CD4-positive, alpha-beta T cell treated with Interleukin-10 for 1 hour (primary cell): Measurements from ENCODE around the gene SIGLEC11.
"Not testable (repeated sequence)": the region's sequence is repeated elsewhere in the genome, so short reads cannot be mapped to it uniquely, and the experiment has no call there.

Experiments used
- DNase-seq: peaks from one replicate; pipeline ENCODE4 v3.0.0-alpha.2; 2020

Gene SIGLEC11

GRCh38 chr19:49981603-49982593, 20.9 kb upstream of the SIGLEC11 start:
- DNase-seq: no peak

GRCh38 chr19:49978324-49978723, 17.4 kb upstream of the SIGLEC11 start:
- DNase-seq: no peak

DNA sequence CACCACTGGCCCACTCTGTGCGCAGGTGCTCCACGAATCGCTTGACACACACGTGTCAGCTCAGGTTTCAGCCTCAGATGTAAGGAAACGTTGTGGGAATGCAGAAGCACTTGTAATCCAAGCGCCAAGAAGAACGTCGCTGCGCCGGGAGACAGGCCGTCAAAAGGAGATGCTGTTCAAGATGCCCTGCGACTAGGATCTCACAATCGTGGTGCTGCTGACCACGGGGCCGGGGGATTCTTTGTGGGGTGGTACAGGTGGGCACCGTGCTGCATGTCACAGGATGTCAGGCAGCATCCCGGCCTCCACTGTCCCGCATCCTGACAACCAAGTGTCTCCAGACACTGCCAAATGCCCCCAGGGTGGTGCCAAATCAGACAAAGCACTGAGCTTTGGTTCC, 16.9 kb upstream of the SIGLEC11 start:
- no peak for DNase-seq

GRCh38 chr19:49977076-49977475, 16.1 kb upstream of the SIGLEC11 start:
- no peak for DNase-seq

- DNase-seq: no peak
Measured at GRCh38 chr19:49976496-49976895, 15.5 kb upstream of the SIGLEC11 start.

- DNase-seq: no peak
Measured at GRCh38 chr19:49975051-49975450, 14.1 kb upstream of the SIGLEC11 start.

DNA sequence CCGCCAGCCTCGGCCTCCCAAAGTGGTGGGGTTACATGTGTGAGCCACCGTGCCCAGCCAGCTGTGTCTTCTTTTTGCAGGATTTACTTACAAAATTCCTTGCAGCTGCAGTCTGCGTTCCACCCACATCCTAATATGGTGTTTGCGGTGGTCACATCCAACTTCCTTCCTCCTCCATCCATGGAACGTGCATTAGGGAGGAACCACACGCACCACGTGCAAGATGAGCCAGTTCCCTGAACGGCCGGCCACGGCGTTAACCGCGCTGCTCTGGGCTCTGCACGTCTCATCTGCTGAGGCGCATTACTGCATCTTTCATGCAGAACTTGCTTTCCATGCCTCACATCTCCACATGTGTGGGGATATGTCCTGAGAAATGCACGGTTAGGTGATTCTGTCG, 13.0 kb upstream of the SIGLEC11 start:
- no peak for DNase-seq

- no peak for DNase-seq
Measured at GRCh38 chr19:49972841-49973240, 11.9 kb upstream of the SIGLEC11 start.

GRCh38 chr19:49971991-49972411, 11.0 kb upstream of the SIGLEC11 start:
- no peak for DNase-seq

GRCh38 chr19:49969355-49969754, 8.4 kb upstream of the SIGLEC11 start:
- DNase-seq: not testable (repeated sequence)

DNA sequence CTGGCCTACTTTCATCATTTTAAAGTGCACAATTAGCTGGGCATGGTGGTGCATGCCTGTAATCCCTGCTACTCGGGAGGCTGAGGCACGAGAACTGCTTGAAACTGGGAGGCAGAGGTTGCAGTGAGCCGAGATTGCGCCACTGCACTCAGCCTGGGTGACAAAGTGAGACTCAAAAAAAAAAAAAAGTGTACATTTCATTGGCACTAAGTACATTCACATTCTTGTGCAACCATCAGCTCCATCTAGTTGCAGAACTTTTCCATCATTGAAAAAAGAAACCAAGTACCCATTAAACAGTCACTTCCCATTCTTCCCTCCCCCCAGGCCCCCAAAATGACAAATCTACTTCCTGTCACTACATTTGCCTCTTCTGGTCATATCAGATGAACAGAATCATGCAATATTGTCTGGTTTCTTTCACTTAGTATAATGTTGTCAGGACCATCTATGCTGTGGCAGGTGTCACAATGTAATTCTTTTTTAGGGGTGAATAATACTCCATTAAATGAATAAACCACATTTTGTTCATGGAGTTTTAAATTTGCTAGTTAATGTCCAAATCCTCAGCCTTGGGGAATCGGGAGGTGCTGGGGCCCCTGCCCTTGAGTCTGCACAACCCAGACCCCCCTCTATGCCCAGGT, 7.4 kb upstream of the SIGLEC11 start:
- DNase-seq: no peak

GRCh38 chr19:49959892-49960291, 1.1 kb downstream of the SIGLEC11 start:
- not testable (repeated sequence) for DNase-seq

DNA sequence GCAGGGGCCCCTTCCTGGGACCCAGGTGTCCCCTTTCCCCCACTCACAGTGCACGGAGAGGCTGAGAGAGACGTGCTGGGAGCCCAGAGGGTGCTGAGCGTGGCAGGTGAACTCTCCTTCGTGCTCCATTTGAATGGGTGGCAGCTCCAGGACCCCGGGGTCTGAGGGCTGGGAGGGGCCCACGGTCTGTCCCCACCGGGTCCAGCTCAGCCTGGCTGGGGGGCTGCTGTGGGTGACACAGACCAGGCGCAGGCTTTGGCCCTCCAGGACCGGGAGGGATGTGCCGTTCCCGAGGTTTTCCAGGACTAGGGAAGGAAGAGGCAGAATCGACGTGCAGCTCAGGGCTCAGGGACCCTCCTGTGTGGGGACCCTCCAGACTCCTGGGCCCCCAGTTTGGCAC, 2.4 kb downstream of the SIGLEC11 start:
- DNase-seq: not testable (repeated sequence)

DNA sequence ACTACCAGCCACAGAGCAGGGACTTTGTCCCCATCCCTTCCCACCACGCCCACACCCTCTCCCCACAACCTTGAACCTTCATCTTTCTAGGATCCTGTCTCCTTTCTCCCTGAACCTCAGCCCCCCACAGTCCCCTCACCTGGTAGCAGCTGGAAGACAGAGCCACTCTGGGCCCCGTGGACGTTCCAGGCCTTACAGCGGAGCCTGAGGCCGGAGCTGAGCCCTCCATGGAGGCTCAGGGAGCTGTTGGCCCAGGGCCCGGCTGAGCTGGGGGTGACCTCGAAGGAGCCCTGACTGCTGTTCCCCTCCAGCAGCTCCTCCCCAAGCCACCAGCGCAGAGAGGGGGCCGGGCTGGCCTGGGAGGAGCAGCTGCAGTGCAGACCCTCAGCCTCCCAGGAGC, 2.8 kb downstream of the SIGLEC11 start:
- not testable (repeated sequence) for DNase-seq

- DNase-seq: no peak
Measured at GRCh38 chr19:49957262-49957915, 3.6 kb downstream of the SIGLEC11 start.

DNA sequence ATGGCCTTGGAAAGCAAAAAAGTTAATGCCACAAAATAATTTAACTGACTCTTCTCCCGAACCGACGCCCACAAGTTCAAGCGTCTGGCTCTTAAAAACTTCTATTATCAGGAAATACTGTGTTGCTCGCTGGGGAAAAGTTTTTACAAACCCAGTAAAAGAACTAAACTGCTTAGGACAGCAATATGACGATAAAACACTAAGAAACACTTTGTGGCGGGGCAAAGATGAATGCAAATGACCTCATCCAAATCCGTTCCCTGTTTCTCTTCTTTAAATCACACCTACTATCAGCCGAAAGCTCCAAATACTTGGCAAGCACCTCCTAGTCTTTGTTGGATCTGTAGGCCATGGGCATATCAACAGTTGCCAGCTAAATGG, 4.9 kb downstream of the SIGLEC11 start:
- DNase-seq: no peak

GRCh38 chr19:49954933-49955332, 6.0 kb downstream of the SIGLEC11 start:
- no peak for DNase-seq

- DNase-seq: no peak
Measured at GRCh38 chr19:49954092-49954829, 6.7 kb downstream of the SIGLEC11 start.

DNA sequence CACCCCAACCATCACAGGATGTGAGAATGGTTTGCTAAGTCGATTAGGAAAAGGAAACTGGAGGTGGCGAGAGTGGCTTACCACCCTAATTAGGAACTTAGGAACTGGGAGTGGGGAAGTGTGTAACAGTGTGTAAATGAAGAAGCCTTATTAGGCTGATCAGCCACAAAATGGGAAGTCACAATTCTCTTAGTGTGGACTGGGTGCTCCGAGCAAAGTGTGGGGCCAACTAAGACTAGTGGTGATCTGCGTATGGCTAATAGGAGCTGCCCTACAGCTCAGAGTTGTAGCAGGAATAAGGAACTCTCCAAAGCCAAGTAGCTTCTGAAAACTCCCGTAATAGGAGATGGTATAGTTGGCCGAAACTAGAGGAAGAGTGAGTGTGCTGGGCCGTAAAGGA, 7.6 kb downstream of the SIGLEC11 start:
- DNase-seq: no peak

- no peak for DNase-seq
Measured at GRCh38 chr19:49952906-49953305, 8.1 kb downstream of the SIGLEC11 start.

DNA sequence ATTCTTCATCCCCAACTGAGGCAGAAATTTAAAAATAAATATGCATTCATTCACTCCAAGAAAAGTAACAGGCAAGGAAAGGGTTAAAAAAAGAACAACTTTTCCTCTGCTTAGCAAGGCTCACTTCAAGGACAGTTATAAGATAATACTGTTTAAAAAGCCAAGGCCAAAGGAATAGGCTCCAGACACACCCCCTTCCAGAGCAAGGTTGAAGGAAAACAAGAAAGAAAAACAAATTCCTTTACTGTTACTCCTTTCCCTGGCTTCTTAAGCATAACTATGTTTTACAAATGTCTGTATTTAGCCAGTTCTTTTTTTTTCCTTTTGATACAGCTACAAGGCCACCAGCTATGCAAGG, 8.5 kb downstream of the SIGLEC11 start:
- DNase-seq: no peak

GRCh38 chr19:49951806-49952478, 9.0 kb downstream of the SIGLEC11 start:
- no peak for DNase-seq
